SH-SY5Y (cell line): ENCODE results near the gene CCDC184.

Experiments used
- GATA2 ChIP-seq: IDR thresholded peaks from 2 replicates; pipeline ENCODE4 v1.6.1; 2011; ENCODE audit warnings: mild to moderate bottlenecking, low read depth, low read length
- GATA3 ChIP-seq: IDR thresholded peaks from 2 replicates; pipeline ENCODE4 v1.6.1; 2011; ENCODE audit warnings: low read depth, mild to moderate bottlenecking, low read length, moderate library complexity

- TF ChIP-seq GATA3 (no peak), GATA2 (no peak)
Measured at GRCh38 chr12:48198672-48198971, 15.2 kb downstream of the CCDC184 start.
